ENCODE measurements around the gene CCDC97.

Gene CCDC97

DNA sequence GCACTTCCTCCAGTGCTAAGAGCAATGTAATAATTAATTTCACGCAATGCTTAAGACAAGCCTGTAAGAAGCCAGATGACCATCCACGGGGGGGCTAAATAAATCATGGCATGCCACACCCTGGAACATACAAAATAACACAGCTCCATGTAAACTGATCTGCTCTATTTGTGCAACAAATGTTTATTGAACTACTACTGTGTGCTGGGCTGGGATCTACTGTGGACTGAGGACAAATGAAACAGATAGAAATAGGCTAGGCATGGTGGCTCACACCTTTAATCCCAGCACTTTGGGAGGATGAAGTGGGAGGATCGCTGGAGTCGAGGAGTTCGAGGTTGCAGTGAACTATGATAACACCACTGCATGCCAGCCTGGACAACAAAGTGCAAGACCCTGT lies 22.5 kb downstream of the CCDC97 start:
- TF ChIP-seq POU6F1 (CRISPR knock-in tag; IDR thresholded peaks at IDR 0.05; ENCODE audit: borderline replicate concordance, low read depth) (no peak), ZFP3 (CRISPR knock-in tag; IDR thresholded peaks at IDR 0.05) (no peak)
- ATAC-seq = no peak

GRCh38 chr19:41334793-41335192 lies 24.8 kb downstream of the CCDC97 start:
- TF ChIP-seq TOX (CRISPR knock-in tag; IDR thresholded peaks at IDR 0.05; ENCODE audit: borderline replicate concordance) = no peak
- no peak for TF ChIP-seq BACH2 (CRISPR knock-in tag; IDR thresholded peaks at IDR 0.05; ENCODE audit: borderline replicate concordance)
- no peak for TF ChIP-seq ZNF8 (CRISPR knock-in tag; IDR thresholded peaks at IDR 0.05)
- TF ChIP-seq RARB (CRISPR knock-in tag; IDR thresholded peaks at IDR 0.05) = no peak
- TF ChIP-seq GLIS3 (CRISPR knock-in tag; IDR thresholded peaks at IDR 0.05) = no peak
- no peak for TF ChIP-seq TSHZ2 (CRISPR knock-in tag; IDR thresholded peaks at IDR 0.05)
- no peak for TF ChIP-seq ZNF565 (CRISPR knock-in tag; conservative IDR thresholded peaks at IDR 0.05; ENCODE audit: low read depth)
- no peak for TF ChIP-seq PATZ1 (CRISPR knock-in tag; IDR thresholded peaks at IDR 0.05; ENCODE audit: borderline replicate concordance)
- TF ChIP-seq TCF4 (CRISPR knock-in tag; IDR thresholded peaks at IDR 0.05; ENCODE audit: borderline replicate concordance) = no peak
- TF ChIP-seq POU6F1 (CRISPR knock-in tag; IDR thresholded peaks at IDR 0.05; ENCODE audit: borderline replicate concordance, low read depth) = no peak
- no peak for TF ChIP-seq CSDC2 (CRISPR knock-in tag; IDR thresholded peaks at IDR 0.05)
- TF ChIP-seq, protein P1, sequence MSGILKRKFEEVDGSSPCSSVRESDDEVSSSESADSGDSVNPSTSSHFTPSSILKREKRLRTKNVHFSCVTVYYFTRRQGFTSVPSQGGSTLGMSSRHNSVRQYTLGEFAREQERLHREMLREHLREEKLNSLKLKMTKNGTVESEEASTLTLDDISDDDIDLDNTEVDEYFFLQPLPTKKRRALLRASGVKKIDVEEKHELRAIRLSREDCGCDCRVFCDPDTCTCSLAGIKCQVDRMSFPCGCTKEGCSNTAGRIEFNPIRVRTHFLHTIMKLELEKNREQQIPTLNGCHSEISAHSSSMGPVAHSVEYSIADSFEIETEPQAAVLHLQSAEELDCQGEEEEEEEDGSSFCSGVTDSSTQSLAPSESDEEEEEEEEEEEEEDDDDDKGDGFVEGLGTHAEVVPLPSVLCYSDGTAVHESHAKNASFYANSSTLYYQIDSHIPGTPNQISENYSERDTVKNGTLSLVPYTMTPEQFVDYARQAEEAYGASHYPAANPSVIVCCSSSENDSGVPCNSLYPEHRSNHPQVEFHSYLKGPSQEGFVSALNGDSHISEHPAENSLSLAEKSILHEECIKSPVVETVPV (CRISPR knock-in tag; IDR thresholded peaks at IDR 0.05) = no peak
- TF ChIP-seq ARNTL (CRISPR knock-in tag; IDR thresholded peaks at IDR 0.05; ENCODE audit: borderline replicate concordance, low read depth) = no peak
- TF ChIP-seq OSR1 (CRISPR knock-in tag; IDR thresholded peaks at IDR 0.05) = no peak
- TF ChIP-seq ZC3H10 (CRISPR knock-in tag; IDR thresholded peaks at IDR 0.05) = no peak
- no peak for TF ChIP-seq ZFP3 (CRISPR knock-in tag; IDR thresholded peaks at IDR 0.05)
- no peak for TF ChIP-seq ZFP30 (CRISPR knock-in tag; IDR thresholded peaks at IDR 0.05)
- ATAC-seq = no peak

- no peak for ATAC-seq
- no peak for TF ChIP-seq SNAI2 (CRISPR knock-in tag; IDR thresholded peaks at IDR 0.05)
- no peak for TF ChIP-seq PATZ1 (CRISPR knock-in tag; IDR thresholded peaks at IDR 0.05; ENCODE audit: borderline replicate concordance)
- TF ChIP-seq OSR1 (CRISPR knock-in tag; IDR thresholded peaks at IDR 0.05) = no peak
- no peak for TF ChIP-seq TOX (CRISPR knock-in tag; IDR thresholded peaks at IDR 0.05; ENCODE audit: borderline replicate concordance)
- no peak for TF ChIP-seq RARB (CRISPR knock-in tag; IDR thresholded peaks at IDR 0.05)
- TF ChIP-seq ZNF70 (CRISPR knock-in tag; IDR thresholded peaks at IDR 0.05) = no peak
- TF ChIP-seq ZFP30 (CRISPR knock-in tag; IDR thresholded peaks at IDR 0.05) = no peak
- TF ChIP-seq, protein P1 (CRISPR knock-in tag; IDR thresholded peaks at IDR 0.05) = no peak
- TF ChIP-seq ESRRG (CRISPR knock-in tag; IDR thresholded peaks at IDR 0.05) = no peak
- TF ChIP-seq ZC3H10 (CRISPR knock-in tag; IDR thresholded peaks at IDR 0.05) = no peak
- no peak for TF ChIP-seq BACH2 (CRISPR knock-in tag; IDR thresholded peaks at IDR 0.05; ENCODE audit: borderline replicate concordance)
- TF ChIP-seq ZNF8 (CRISPR knock-in tag; IDR thresholded peaks at IDR 0.05) = no peak
- TF ChIP-seq TSHZ2 (CRISPR knock-in tag; IDR thresholded peaks at IDR 0.05) = no peak
- TF ChIP-seq TCF4 (CRISPR knock-in tag; IDR thresholded peaks at IDR 0.05; ENCODE audit: borderline replicate concordance) = no peak
- TF ChIP-seq ARNTL (CRISPR knock-in tag; IDR thresholded peaks at IDR 0.05; ENCODE audit: borderline replicate concordance, low read depth) = no peak
Observed at GRCh38 chr19:41335467-41335866, 25.5 kb downstream of the CCDC97 start.

Data from SK-N-SH treated with all-trans-retinoic acid at 6 μM for 48 hours (cell line).